IPS DF 6.9 (cell line): Measurements from ENCODE around the gene ECPAS.
"Not testable (repeated sequence)": the region's sequence is repeated elsewhere in the genome, so short reads cannot be mapped to it uniquely, and the experiment has no call there.

Experiments used
- DNase-seq: peaks from one replicate; pipeline ENCODE4 v3.0.0-alpha.2; 2013; ENCODE audit warnings: low read depth, low spot score
- H3K27ac ChIP-seq: one replicate; pipeline ENCODE4 v1.5.1; 2013; ENCODE audit warnings: low read length, control low read depth
- H3K27me3 ChIP-seq: 2 replicates; pipeline ENCODE4 v1.6.1; 2013; ENCODE audit warnings: mild to moderate bottlenecking, low read length; ENCODE audit not compliant: control insufficient read depth, insufficient read depth
- H3K36me3 ChIP-seq: 2 replicates; pipeline ENCODE4 v1.6.1; 2013; ENCODE audit warnings: low read length; ENCODE audit not compliant: control insufficient read depth, insufficient read depth
- H3K4me1 ChIP-seq: 2 replicates; pipeline ENCODE4 v1.6.1; 2013; ENCODE audit warnings: low read length; ENCODE audit not compliant: control insufficient read depth, insufficient read depth
- H3K4me3 ChIP-seq: 2 replicates; pipeline ENCODE4 v1.5.1; 2013; ENCODE audit warnings: mild to moderate bottlenecking, low read length
- H3K9me3 ChIP-seq: 2 replicates; pipeline ENCODE4 v1.6.1; 2013; ENCODE audit warnings: low read length, inconsistent platforms; ENCODE audit not compliant: control insufficient read depth, insufficient read depth
- WGBS: extraction: QIAGEN DNeasy Blood & Tissue Kit; methylation state at CpG from one replicate; pipeline ENCODE4 v1.1.7; 2013; ENCODE audit warnings: mixed read lengths, missing lambda C conversion rate; ENCODE audit not compliant: insufficient read length, insufficient coverage; 5-methylcytosine and 5-hydroxymethylcytosine counted together

ECPAS gene

GRCh38 chr9:111483858-111484571 is at the start of gene ECPAS:
ECPAS (minus strand) TSS chr9:111484383; CDS start chr9:111472918, 11,465 bp downstream.
- H3K9me3 ChIP-seq, result no peaks in the 10 kb centered on the region
- no peaks in the 10 kb centered on the region for H3K27me3 ChIP-seq
- no CpG with 5 or more reads among the region's 101 CpGs for WGBS
- H3K27ac ChIP-seq, result no peak within 1 kb of the TSS
- DNase-seq, result no peak
- H3K4me1 ChIP-seq, result peaks cover 1% of the 10 kb centered on the region; the same call in 1 of the 2 replicates
- H3K36me3 ChIP-seq, result no peaks in the 10 kb centered on the region
- peak within 1 kb of the TSS; percentile 99 for H3K4me3 ChIP-seq

- peaks cover 3% of the 10 kb centered on the region; the same call in 1 of the 2 replicates for H3K4me1 ChIP-seq
- no peak for DNase-seq
- WGBS, result no CpG with 5 or more reads among the region's 5 CpGs
- H3K9me3 ChIP-seq, result no peaks in the 10 kb centered on the region
- no peaks in the 10 kb centered on the region for H3K27me3 ChIP-seq
- peaks cover 17% of the 10 kb centered on the region; the same call in 1 of the 2 replicates for H3K36me3 ChIP-seq
- H3K27ac ChIP-seq, result no peak overlapping the region
- H3K4me3 ChIP-seq, result no peak overlapping the region
Measured at GRCh38 chr9:111533099-111533790, 49.1 kb upstream of the ECPAS start.

- Histone ChIP-seq H3K4me3 (no peak overlapping the region), H3K27ac (no peak overlapping the region), H3K9me3 (no peaks in the 10 kb centered on the region), H3K36me3 (peaks cover 4% of the 10 kb centered on the region; the same call in 1 of the 2 replicates), H3K27me3 (no peaks in the 10 kb centered on the region), H3K4me1 (peaks cover 3% of the 10 kb centered on the region; the same call in 1 of the 2 replicates)
- DNase-seq, result no peak
- WGBS, result no CpG with 5 or more reads among the region's 4 CpGs
Measured at GRCh38 chr9:111531716-111532115, 47.5 kb upstream of the ECPAS start.

GRCh38 chr9:111529787-111530186 is 45.6 kb upstream of the ECPAS start:
- Histone ChIP-seq H3K4me3 (no peak overlapping the region), H3K36me3 (no peaks in the 10 kb centered on the region; the same call in 1 of the 2 replicates)
- peak; percentile 88 for DNase-seq

GRCh38 chr9:111527347-111527746 is 43.2 kb upstream of the ECPAS start:
- Histone ChIP-seq H3K4me1 (peaks cover 5% of the 10 kb centered on the region; the same call in 1 of the 2 replicates), H3K9me3 (no peaks in the 10 kb centered on the region), H3K27me3 (no peaks in the 10 kb centered on the region), H3K4me3 (no peak overlapping the region), H3K36me3 (no peaks in the 10 kb centered on the region; the same call in 1 of the 2 replicates), H3K27ac (no peak overlapping the region)
- DNase-seq, result no peak
- WGBS, result no CpG with 5 or more reads among the region's 2 CpGs

More at GRCh38 chr9:111529787-111530186, 45.6 kb upstream of the ECPAS start:
- WGBS, result no CpG with 5 or more reads among the region's 2 CpGs
- Histone ChIP-seq H3K9me3 (no peaks in the 10 kb centered on the region), H3K27me3 (no peaks in the 10 kb centered on the region), H3K27ac (no peak overlapping the region), H3K4me1 (peaks cover 5% of the 10 kb centered on the region; the same call in 1 of the 2 replicates)

GRCh38 chr9:111525056-111525977 is 41.1 kb upstream of the ECPAS start, which contains the start of gene ZNF483:
ZNF483 (plus strand) TSS chr9:111525179; CDS start chr9:111527396, 2,217 bp downstream.
- H3K9me3 ChIP-seq, result no peaks in the 10 kb centered on the region
- peak; percentile 90 for DNase-seq
- H3K36me3 ChIP-seq, result no peaks in the 10 kb centered on the region
- peaks cover 5% of the 10 kb centered on the region; the same call in 1 of the 2 replicates for H3K4me1 ChIP-seq
- no peaks in the 10 kb centered on the region for H3K27me3 ChIP-seq
- WGBS, result no CpG with 5 or more reads among the region's 66 CpGs
- no peak within 1 kb of the TSS for H3K27ac ChIP-seq
- H3K4me3 ChIP-seq, result peak within 1 kb of the TSS; percentile 68

GRCh38 chr9:111524731-111525055 is 40.5 kb upstream of the ECPAS start:
- Histone ChIP-seq H3K27ac (no peak overlapping the region), H3K9me3 (no peaks in the 10 kb centered on the region), H3K4me3 (no peak overlapping the region; the same call in 1 of the 2 replicates), H3K4me1 (peaks cover 3% of the 10 kb centered on the region; the same call in 1 of the 2 replicates), H3K36me3 (no peaks in the 10 kb centered on the region), H3K27me3 (no peaks in the 10 kb centered on the region)
- no peak for DNase-seq
- no CpG with 5 or more reads among the region's 7 CpGs for WGBS

- H3K4me3 ChIP-seq, result no peak overlapping the region
- H3K27ac ChIP-seq, result no peak overlapping the region
- H3K9me3 ChIP-seq, result no peaks in the 10 kb centered on the region
- H3K4me1 ChIP-seq, result no peaks in the 10 kb centered on the region
- no CpG with 5 or more reads among the region's 2 CpGs for WGBS
- H3K27me3 ChIP-seq, result no peaks in the 10 kb centered on the region
- no peaks in the 10 kb centered on the region for H3K36me3 ChIP-seq
- no peak for DNase-seq
Measured at GRCh38 chr9:111516061-111516465, 31.9 kb upstream of the ECPAS start.

GRCh38 chr9:111514967-111515366 is 30.8 kb upstream of the ECPAS start:
- DNase-seq, result no peak

GRCh38 chr9:111511581-111511980 is 27.4 kb upstream of the ECPAS start:
- not testable (repeated sequence) for H3K4me3 ChIP-seq, H3K36me3 ChIP-seq, H3K27me3 ChIP-seq, DNase-seq, H3K4me1 ChIP-seq, H3K9me3 ChIP-seq, H3K27ac ChIP-seq
- WGBS, result no CpG with 5 or more reads among the region's 6 CpGs

More at GRCh38 chr9:111514967-111515366, 30.8 kb upstream of the ECPAS start:
- Histone ChIP-seq H3K4me3 (no peak overlapping the region), H3K9me3 (no peaks in the 10 kb centered on the region), H3K4me1 (no peaks in the 10 kb centered on the region), H3K27ac (no peak overlapping the region), H3K36me3 (no peaks in the 10 kb centered on the region), H3K27me3 (no peaks in the 10 kb centered on the region)
